Thymus (tissue), 11 donors: ENCODE data around the gene HOXA4. TPM values are rescaled to one million over a fixed set of nuclear protein-coding genes. Genes with fewer than 3 reads are reported as not detected.

Experiments
- DNase-seq, 9 donors: peaks; one replicate each; pipeline ENCODE4 v3.0.0-alpha.2; 2013; ENCODE audit warnings: low spot score in 9 of 9, low read depth in 6 of 9, missing footprints in 1 of 9
- H3K27ac ChIP-seq, 2 donors: one replicate each; pipeline ENCODE4 v1.5.1; 2013; ENCODE audit warnings: control low read depth in 1 of 2, low read depth in 1 of 2, low read length in 1 of 2, mild to moderate bottlenecking in 1 of 2, moderate library complexity in 1 of 2
- H3K27me3 ChIP-seq, 2 donors: one replicate each; pipeline ENCODE4 v1.5.1; 2013; ENCODE audit warnings: low read length in 1 of 2; ENCODE audit not compliant: control insufficient read depth in 2 of 2, insufficient read depth in 1 of 2
- H3K36me3 ChIP-seq, 2 donors: one replicate each; pipeline ENCODE4 v1.5.1; 2013; ENCODE audit warnings: low read length in 1 of 2, mild to moderate bottlenecking in 1 of 2, moderate library complexity in 1 of 2; ENCODE audit not compliant: control insufficient read depth in 2 of 2, insufficient read depth in 2 of 2
- H3K4me1 ChIP-seq, 2 donors: one replicate each; pipeline ENCODE4 v1.5.1; 2013; ENCODE audit warnings: low read length in 2 of 2; ENCODE audit not compliant: control insufficient read depth in 2 of 2, insufficient read depth in 2 of 2
- H3K4me3 ChIP-seq, 2 donors: one replicate each; pipeline ENCODE4 v1.5.1; 2013; ENCODE audit warnings: low read length in 2 of 2, control low read depth in 1 of 2, mild to moderate bottlenecking in 1 of 2
- H3K9me3 ChIP-seq, 2 donors: one replicate each; pipeline ENCODE4 v1.5.1; 2013; ENCODE audit warnings: low read length in 1 of 2, mild to moderate bottlenecking in 1 of 2; ENCODE audit not compliant: control insufficient read depth in 2 of 2, insufficient read depth in 1 of 2
- WGBS: extraction: QIAGEN DNeasy Blood & Tissue Kit; methylation state at CpG from one replicate; pipeline ENCODE4 v1.1.7; 2013; 5-methylcytosine and 5-hydroxymethylcytosine counted together
- polyA plus RNA-seq: library from polyadenylated mRNA; stranded (reverse); fragments of 200-250 nt; gene quantifications from one replicate; pipeline ENCODE4 v1.2.3, GENCODE V29; 2013
- total RNA-seq: library from RNA; stranded (reverse); fragments of 120-200 nt; gene quantifications from one replicate; pipeline ENCODE4 v1.2.4, GENCODE V29; 2013
- donor health status: healthy.

HOXA4 gene
- total and polyA plus RNA-seq, 2 donors = 0.42 to 3.0 TPM

DNA sequence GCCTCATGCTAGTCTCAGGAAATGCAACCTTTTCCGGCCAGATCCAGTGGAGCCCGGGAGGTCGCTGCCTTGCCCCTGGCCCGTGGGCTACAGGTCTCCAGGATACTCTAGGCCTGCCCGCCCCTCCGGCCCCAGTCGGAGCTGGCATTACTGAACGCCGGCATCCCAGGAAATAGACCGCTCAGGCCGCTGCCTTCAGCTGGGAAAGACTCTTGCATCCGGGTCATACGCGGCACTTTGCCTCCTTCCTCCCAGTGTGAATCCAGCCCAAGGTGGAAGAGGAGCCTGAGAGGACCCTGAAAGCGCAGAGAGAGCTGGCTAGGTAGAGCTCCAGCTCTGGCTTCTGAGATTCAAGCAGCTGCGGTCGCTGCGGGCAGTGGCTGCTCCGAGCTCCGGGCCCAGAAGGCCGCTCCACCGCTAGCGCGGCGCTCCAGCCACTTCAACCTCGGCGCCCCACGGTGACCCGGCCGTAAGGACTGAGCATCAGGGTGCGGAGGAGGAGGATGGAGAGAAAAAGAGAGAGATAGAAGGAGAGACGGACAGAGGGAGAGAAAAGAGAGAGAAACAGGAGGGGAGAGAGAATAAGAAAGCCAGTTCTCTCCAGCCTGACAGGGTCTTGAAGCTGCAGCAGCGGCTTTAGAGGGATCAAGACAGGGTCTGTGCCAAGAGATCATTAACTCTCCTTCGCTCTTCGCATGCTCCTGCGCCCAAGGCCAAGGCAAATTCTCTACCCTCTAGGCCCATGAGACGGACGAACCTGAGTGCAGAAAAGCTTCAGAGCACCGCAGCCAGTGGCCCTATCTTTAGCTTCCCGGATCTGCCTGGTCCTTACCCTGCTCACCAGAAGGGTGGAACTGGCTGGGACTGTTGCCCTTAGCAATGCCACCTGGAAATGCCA is 45.3 kb upstream of the HOXA4 start:
- Histone ChIP-seq H3K9me3 (peaks cover 0 to 10% of the 10 kb centered on the region in 2 donors), H3K36me3 (no peaks in the 10 kb centered on the region), H3K27ac (no peak overlapping the region), H3K27me3 (peaks cover 64 to 100% of the 10 kb centered on the region in 2 donors), H3K4me3 (no peak overlapping the region), H3K4me1 (peaks cover 25 to 41% of the 10 kb centered on the region in 2 donors)
- WGBS = 95% methylated on average over 40 of the region's 40 CpGs
- DNase-seq = no peak

GRCh38 chr7:27174874-27175625 is 44.5 kb upstream of the HOXA4 start:
- peaks cover 59 to 100% of the 10 kb centered on the region in 2 donors for H3K27me3 ChIP-seq
- peaks cover 29 to 42% of the 10 kb centered on the region in 2 donors for H3K4me1 ChIP-seq
- H3K4me3 ChIP-seq = no peak overlapping the region
- H3K36me3 ChIP-seq = no peaks in the 10 kb centered on the region
- no peak overlapping the region for H3K27ac ChIP-seq
- no peak for DNase-seq
- WGBS = 93% methylated on average over 12 of the region's 12 CpGs
- H3K9me3 ChIP-seq = peaks cover 0 to 10% of the 10 kb centered on the region in 2 donors

- peaks cover 55 to 100% of the 10 kb centered on the region in 2 donors for H3K27me3 ChIP-seq
- DNase-seq = no peak
- WGBS = 7% methylated on average over 82 of the region's 82 CpGs
- H3K27ac ChIP-seq = no peak within 1 kb of the TSS
- peaks cover 29 to 37% of the 10 kb centered on the region in 2 donors for H3K4me1 ChIP-seq
- no peaks in the 10 kb centered on the region for H3K36me3 ChIP-seq
- H3K9me3 ChIP-seq = peaks cover 0 to 10% of the 10 kb centered on the region in 2 donors
- peak within 1 kb of the TSS; percentile 24 to 73 for H3K4me3 ChIP-seq
These were observed 43.7 kb upstream of the HOXA4 start, which contains the start of gene HOXA10 for GRCh38 chr7:27173956-27174873. Gene HOXA10, minus strand, starts transcription at chr7:27174320. Its CDS starts 14 bp downstream, at chr7:27174306.

DNA sequence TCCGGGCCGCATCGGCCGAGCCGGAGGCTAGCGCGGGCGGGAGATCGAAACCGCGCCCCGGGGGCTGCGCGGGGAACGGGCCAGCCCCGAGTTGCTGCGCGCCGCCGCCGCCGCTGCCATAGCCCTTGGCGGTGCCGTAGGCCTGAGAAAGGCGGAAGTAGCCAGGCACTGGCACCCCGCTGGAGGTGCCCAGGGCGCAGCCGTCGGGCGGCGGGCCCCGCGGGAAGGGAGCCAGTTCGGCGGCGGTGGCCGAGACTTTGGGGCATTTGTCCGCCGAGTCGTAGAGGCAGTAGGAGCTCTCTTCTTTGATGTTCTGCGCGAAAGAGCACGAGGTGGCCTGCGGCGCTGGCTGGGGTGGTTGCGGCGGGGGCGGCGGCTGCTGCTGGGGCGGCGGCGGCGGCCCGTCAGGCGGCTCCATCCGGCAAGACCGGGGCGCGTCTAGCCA is 43.0 kb upstream of the HOXA4 start:
- H3K27ac ChIP-seq = no peak overlapping the region
- WGBS = under 1% methylated on average over 58 of the region's 59 CpGs

GRCh38 chr7:27172823-27173510 is 42.4 kb upstream of the HOXA4 start:
- H3K27ac ChIP-seq = no peak overlapping the region
- WGBS = under 1% methylated on average over 58 of the region's 58 CpGs
- H3K4me3 ChIP-seq = peak overlapping the region; percentile 8 to 73
- peaks cover 48 to 100% of the 10 kb centered on the region in 2 donors for H3K27me3 ChIP-seq
- H3K9me3 ChIP-seq = peaks cover 0 to 10% of the 10 kb centered on the region in 2 donors
- no peak for DNase-seq
- H3K36me3 ChIP-seq = no peaks in the 10 kb centered on the region
- H3K4me1 ChIP-seq = peaks cover 29 to 42% of the 10 kb centered on the region in 2 donors

More for the DNA sequence above, 43.0 kb upstream of the HOXA4 start:
- peak overlapping the region; percentile 22 to 73 for H3K4me3 ChIP-seq
- H3K4me1 ChIP-seq = peaks cover 29 to 37% of the 10 kb centered on the region in 2 donors
- peaks cover 50 to 100% of the 10 kb centered on the region in 2 donors for H3K27me3 ChIP-seq
- no peaks in the 10 kb centered on the region for H3K36me3 ChIP-seq
- peaks cover 0 to 10% of the 10 kb centered on the region in 2 donors for H3K9me3 ChIP-seq
- DNase-seq = no peak

DNA sequence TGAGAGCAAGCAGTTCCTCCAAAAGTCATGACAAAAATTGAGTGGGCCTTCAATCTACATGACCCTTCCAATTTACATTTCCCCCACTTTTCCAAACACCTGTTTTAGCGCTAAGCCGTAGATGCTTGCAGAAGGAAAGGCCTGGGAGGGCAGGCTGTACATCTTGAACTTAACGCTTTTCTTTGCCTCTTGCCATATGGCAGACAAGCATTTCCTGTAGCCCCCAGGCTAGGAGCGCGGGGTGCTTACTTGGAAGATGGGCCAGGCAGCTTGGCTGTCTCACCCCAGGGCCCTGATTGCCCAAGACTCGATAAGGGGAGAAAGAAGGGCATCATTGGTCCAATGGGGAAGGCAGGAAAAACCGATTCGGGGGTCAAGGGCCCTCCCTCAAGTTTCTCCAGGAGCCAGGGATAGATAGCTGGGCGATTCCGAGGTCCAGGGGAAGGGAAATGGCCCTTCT is 41.8 kb upstream of the HOXA4 start:
- Histone ChIP-seq H3K4me1 (peaks cover 30 to 43% of the 10 kb centered on the region in 2 donors), H3K36me3 (no peaks in the 10 kb centered on the region), H3K9me3 (peaks cover 0 to 10% of the 10 kb centered on the region in 2 donors), H3K27me3 (peaks cover 43 to 100% of the 10 kb centered on the region in 2 donors), H3K27ac (no peak overlapping the region), H3K4me3 (peak overlapping the region in 1 of 2 donors; percentile 73)
- 2% methylated on average over 10 of the region's 10 CpGs for WGBS
- DNase-seq = no peak

- Histone ChIP-seq H3K27me3 (peaks cover 43 to 100% of the 10 kb centered on the region in 2 donors), H3K36me3 (no peaks in the 10 kb centered on the region), H3K4me1 (peaks cover 35 to 48% of the 10 kb centered on the region in 2 donors), H3K27ac (peak overlapping the region in 1 of 2 donors; percentile 9), H3K9me3 (peaks cover 0 to 14% of the 10 kb centered on the region in 2 donors), H3K4me3 (peak overlapping the region in 1 of 2 donors; percentile 73)
- no peak for DNase-seq
- WGBS = 2% methylated on average over 30 of the region's 30 CpGs
These were observed 41.2 kb upstream of the HOXA4 start for GRCh38 chr7:27171637-27172314.
